Fibroblast of villous mesenchyme (primary cell): ENCODE measurements around the gene XRN1. TPM values are rescaled to one million over a fixed set of nuclear protein-coding genes. Genes with fewer than 3 reads are reported as not detected.
"Not testable (repeated sequence)": the region's sequence is repeated elsewhere in the genome, so short reads cannot be mapped to it uniquely, and the experiment has no call there.

ENCODE experiments used
- DNase-seq: peaks from one replicate; pipeline ENCODE4 v3.0.0-alpha.2; 2010; ENCODE audit warnings: low read depth
- H3K4me3 ChIP-seq: 2 replicates; pipeline ENCODE4 v1.5.1; 2011; ENCODE audit warnings: low read depth, mild to moderate bottlenecking, low read length
- total RNA-seq: library from RNA; depleted of rRNA; stranded (reverse); fragments of >200 nt; gene quantifications from 2 replicates; pipeline ENCODE4 v1.2.3, GENCODE V29; 2012
- TF ChIP-seq, protein P1 (sequence below): IDR thresholded peaks from 2 replicates; pipeline ENCODE4 v1.5.1; 2012; ENCODE audit warnings: low read depth, mild to moderate bottlenecking, low read length; ENCODE audit not compliant: insufficient read depth

Gene XRN1
- total RNA-seq, 1 donor, result 48.4 TPM

DNA sequence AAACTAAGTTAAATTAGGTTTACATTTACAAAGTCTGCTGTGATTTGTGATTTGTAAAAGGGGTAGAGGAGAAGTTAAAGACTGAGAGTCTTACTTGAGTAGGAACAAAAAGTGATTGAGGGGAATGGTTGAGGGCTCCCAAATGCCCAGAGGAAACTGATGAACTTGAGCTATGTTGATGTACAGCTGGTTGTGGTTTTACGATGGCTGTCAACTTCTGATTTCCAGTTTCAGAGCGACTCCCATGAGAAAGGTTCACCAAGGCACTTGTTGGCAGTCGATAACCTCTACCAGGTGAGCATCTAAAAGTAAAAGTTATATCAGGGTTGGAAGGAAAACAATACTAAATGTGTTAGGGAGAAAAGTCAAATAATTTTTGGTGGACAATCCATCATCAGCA, 91.0 kb downstream of the XRN1 start:
- TF ChIP-seq, protein P1, sequence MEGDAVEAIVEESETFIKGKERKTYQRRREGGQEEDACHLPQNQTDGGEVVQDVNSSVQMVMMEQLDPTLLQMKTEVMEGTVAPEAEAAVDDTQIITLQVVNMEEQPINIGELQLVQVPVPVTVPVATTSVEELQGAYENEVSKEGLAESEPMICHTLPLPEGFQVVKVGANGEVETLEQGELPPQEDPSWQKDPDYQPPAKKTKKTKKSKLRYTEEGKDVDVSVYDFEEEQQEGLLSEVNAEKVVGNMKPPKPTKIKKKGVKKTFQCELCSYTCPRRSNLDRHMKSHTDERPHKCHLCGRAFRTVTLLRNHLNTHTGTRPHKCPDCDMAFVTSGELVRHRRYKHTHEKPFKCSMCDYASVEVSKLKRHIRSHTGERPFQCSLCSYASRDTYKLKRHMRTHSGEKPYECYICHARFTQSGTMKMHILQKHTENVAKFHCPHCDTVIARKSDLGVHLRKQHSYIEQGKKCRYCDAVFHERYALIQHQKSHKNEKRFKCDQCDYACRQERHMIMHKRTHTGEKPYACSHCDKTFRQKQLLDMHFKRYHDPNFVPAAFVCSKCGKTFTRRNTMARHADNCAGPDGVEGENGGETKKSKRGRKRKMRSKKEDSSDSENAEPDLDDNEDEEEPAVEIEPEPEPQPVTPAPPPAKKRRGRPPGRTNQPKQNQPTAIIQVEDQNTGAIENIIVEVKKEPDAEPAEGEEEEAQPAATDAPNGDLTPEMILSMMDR, result no peak
- no peak for DNase-seq
- no peak overlapping the region for H3K4me3 ChIP-seq

DNA sequence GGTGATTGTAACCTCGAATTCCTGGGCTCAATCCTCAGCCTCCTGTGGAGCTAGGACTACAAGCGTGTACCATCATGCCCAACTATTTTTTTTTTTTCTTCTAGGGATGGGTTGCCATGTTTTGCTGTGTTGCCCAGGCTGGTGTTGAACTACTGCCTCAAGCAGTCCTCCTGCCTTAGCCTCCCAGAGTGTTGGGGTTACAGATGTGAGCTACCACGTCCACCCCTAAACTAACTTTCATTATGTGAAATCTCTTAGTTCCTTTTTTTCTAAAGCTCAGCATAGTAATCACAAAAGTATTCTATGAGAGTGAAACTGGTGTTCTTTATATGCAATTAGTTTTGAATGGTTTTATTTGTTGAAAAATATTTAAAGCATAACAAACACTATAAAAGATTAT, 92.1 kb downstream of the XRN1 start:
- no peak overlapping the region for H3K4me3 ChIP-seq
- TF ChIP-seq, protein P1, result no peak
- DNase-seq, result no peak

DNA sequence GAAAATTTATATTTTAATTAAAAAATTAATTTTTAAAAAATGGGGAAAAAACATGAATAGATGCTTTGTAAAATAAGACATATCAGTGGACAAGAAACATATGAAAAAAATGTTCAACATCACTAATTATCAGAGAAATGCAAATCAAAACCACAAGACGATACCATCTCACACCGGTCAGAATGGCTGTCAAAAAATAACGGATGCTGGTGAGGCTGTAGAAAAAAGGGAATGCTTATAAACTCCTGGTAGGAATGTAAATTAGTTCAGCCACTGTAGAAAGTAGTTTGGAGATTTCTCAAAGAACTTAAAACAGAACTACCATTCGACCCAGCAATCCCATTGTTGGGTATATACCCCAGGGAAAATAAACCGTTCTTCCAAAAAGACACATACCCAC, 93.8 kb downstream of the XRN1 start:
- H3K4me3 ChIP-seq, result no peak overlapping the region
- DNase-seq, result no peak
- TF ChIP-seq, protein P1, result no peak

DNA sequence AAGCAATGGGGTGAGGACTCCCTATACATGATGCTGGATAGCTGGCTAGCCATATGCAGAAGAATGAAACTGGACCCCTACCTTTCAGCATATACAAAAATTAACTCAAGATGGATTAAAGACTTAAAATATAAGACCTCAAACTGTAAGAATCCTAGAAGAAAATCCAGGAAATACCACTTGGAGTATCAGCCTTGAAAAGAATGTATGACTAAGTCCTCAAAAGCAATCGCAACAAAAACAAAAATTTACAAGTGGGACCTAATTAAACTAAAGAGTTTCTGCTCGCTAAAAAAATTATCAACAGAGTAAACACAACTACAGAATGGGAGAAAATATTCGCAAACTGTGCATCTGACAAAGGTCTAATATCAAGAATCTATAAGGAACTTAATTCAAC, 94.3 kb downstream of the XRN1 start:
- TF ChIP-seq, protein P1, result no peak
- no peak overlapping the region for H3K4me3 ChIP-seq
- peak; percentile 40 for DNase-seq

DNA sequence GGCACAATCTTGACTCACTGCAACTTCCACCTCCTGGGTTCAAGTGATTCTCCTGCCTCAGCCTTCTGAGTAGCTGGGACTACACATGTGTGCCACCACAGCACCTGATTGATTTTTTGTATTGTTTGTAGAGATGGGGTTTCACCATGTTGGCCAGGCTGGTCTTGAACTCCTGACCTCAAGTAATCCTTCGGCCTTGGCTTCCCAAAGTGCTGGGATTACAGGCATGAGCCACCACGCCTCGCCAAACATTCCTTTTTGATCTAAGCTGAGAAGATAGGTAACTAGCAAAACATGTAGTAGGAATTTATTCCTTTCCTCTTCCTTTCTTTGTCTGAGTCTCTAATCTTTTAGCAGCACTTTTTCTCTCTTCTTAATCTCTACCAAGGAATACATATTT, 95.1 kb downstream of the XRN1 start:
- not testable (repeated sequence) for DNase-seq, H3K4me3 ChIP-seq

DNA sequence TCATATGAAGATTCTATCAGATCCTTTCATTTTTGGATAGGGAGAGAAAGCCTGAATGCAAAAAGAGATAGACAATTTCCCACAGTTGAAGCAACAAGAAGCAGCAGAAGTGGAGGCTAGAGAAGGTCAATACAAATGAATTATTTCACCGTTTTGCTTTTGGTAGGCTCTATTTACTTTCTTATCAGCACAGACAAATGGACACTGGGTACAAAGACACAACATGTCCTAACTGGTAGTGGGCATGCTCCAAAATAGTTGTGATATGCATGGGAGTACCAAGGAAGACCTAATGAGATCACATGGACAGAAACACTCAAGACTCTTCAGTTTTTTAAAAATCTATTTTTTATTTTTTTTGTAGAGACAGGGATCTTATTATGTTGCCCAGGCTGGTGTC, 99.4 kb downstream of the XRN1 start:
- no peak overlapping the region for H3K4me3 ChIP-seq
- no peak for DNase-seq
- TF ChIP-seq, protein P1, result no peak

DNA sequence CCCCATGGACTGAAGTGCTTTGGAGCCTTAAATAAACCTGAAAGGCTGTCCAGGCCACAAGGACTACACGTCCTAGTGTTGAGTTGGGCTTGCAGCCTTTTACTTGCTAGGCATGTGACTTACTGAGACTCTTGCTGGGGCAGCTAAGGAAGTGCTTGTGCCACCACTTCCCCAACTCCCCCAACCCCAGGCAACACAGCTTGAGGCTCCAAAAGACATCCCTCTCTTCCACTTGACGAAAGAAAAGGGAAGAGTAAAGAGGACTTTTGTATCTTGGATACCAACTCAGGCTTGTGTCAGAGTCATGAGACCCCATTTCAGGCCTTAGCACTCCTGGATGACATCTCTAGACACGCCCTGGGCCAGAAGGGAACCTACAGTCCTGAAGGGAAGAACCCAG, 109.8 kb downstream of the XRN1 start:
- H3K4me3 ChIP-seq, result no peak overlapping the region
- no peak for DNase-seq
- TF ChIP-seq, protein P1, result no peak
